IPS-18a (cell line): Measurements from ENCODE around the gene TP53I13.

ENCODE experiments used
- H3K27ac ChIP-seq: one replicate; pipeline ENCODE4 v1.5.1; 2013; ENCODE audit warnings: low read length
- H3K27me3 ChIP-seq: one replicate; pipeline ENCODE4 v1.6.1; 2013; ENCODE audit warnings: mild to moderate bottlenecking, low read length; ENCODE audit not compliant: control insufficient read depth, insufficient read depth
- H3K36me3 ChIP-seq: one replicate; pipeline ENCODE4 v1.6.1; 2013; ENCODE audit warnings: low read depth, low read length; ENCODE audit not compliant: control insufficient read depth
- H3K4me1 ChIP-seq: one replicate; pipeline ENCODE4 v1.6.1; 2013; ENCODE audit warnings: low read depth, low read length; ENCODE audit not compliant: control insufficient read depth
- H3K4me3 ChIP-seq: one replicate; pipeline ENCODE4 v1.5.1; 2013; ENCODE audit warnings: low read length
- H3K9ac ChIP-seq: one replicate; pipeline ENCODE4 v1.6.1; 2013; ENCODE audit warnings: mild to moderate bottlenecking, low read length, moderate library complexity
- H3K9me3 ChIP-seq: one replicate; pipeline ENCODE4 v1.6.1; 2013; ENCODE audit warnings: low read depth, low read length; ENCODE audit not compliant: control insufficient read depth

Gene TP53I13

GRCh38 chr17:29615492-29616299 is 47.2 kb downstream of the TP53I13 start:
- H3K27me3 ChIP-seq: peaks cover 71% of the 10 kb centered on the region
- peaks cover 26% of the 10 kb centered on the region for H3K4me1 ChIP-seq
- no peak overlapping the region for H3K27ac ChIP-seq

GRCh38 chr17:29616300-29617048 is 48.0 kb downstream of the TP53I13 start:
- Histone ChIP-seq H3K4me1 (peaks cover 29% of the 10 kb centered on the region), H3K4me3 (peak overlapping the region; percentile 46), H3K9ac (no peak overlapping the region), H3K27me3 (peaks cover 79% of the 10 kb centered on the region), H3K36me3 (no peaks in the 10 kb centered on the region), H3K9me3 (no peaks in the 10 kb centered on the region), H3K27ac (no peak overlapping the region)

More at GRCh38 chr17:29615492-29616299, 47.2 kb downstream of the TP53I13 start:
- no peaks in the 10 kb centered on the region for H3K36me3 ChIP-seq
- no peaks in the 10 kb centered on the region for H3K9me3 ChIP-seq
- peak overlapping the region; percentile 46 for H3K4me3 ChIP-seq
- no peak overlapping the region for H3K9ac ChIP-seq

- Histone ChIP-seq H3K9ac (no peak overlapping the region), H3K36me3 (no peaks in the 10 kb centered on the region), H3K4me1 (peaks cover 29% of the 10 kb centered on the region), H3K4me3 (peak overlapping the region; percentile 34), H3K9me3 (no peaks in the 10 kb centered on the region), H3K27me3 (peaks cover 86% of the 10 kb centered on the region), H3K27ac (no peak overlapping the region)
These were observed 48.6 kb downstream of the TP53I13 start for GRCh38 chr17:29617125-29617480.

- H3K4me3 ChIP-seq: peak overlapping the region; percentile 34
- no peaks in the 10 kb centered on the region for H3K36me3 ChIP-seq
- H3K9ac ChIP-seq: no peak overlapping the region
- peaks cover 29% of the 10 kb centered on the region for H3K4me1 ChIP-seq
- peaks cover 90% of the 10 kb centered on the region for H3K27me3 ChIP-seq
- H3K27ac ChIP-seq: no peak overlapping the region
- no peaks in the 10 kb centered on the region for H3K9me3 ChIP-seq
These were observed 49.2 kb downstream of the TP53I13 start for GRCh38 chr17:29617481-29618271.

GRCh38 chr17:29618272-29619065 is 50.0 kb downstream of the TP53I13 start:
- Histone ChIP-seq H3K9ac (no peak overlapping the region), H3K36me3 (no peaks in the 10 kb centered on the region), H3K27me3 (peaks cover 97% of the 10 kb centered on the region), H3K4me1 (peaks cover 33% of the 10 kb centered on the region), H3K4me3 (peak overlapping the region; percentile 34), H3K9me3 (no peaks in the 10 kb centered on the region), H3K27ac (no peak overlapping the region)

GRCh38 chr17:29619251-29619650 is 50.8 kb downstream of the TP53I13 start:
- Histone ChIP-seq H3K4me1 (peaks cover 30% of the 10 kb centered on the region), H3K27ac (no peak overlapping the region), H3K27me3 (peaks cover 98% of the 10 kb centered on the region), H3K36me3 (no peaks in the 10 kb centered on the region), H3K9ac (no peak overlapping the region), H3K9me3 (no peaks in the 10 kb centered on the region), H3K4me3 (no peak overlapping the region)

GRCh38 chr17:29620271-29620670 is 51.8 kb downstream of the TP53I13 start:
- H3K4me3 ChIP-seq: no peak overlapping the region
- peaks cover 24% of the 10 kb centered on the region for H3K4me1 ChIP-seq

GRCh38 chr17:29620779-29621500 is 52.4 kb downstream of the TP53I13 start:
- Histone ChIP-seq H3K27ac (no peak overlapping the region), H3K27me3 (peaks cover 83% of the 10 kb centered on the region), H3K36me3 (no peaks in the 10 kb centered on the region), H3K9ac (no peak overlapping the region), H3K4me3 (no peak overlapping the region), H3K4me1 (peaks cover 24% of the 10 kb centered on the region), H3K9me3 (no peaks in the 10 kb centered on the region)

More at GRCh38 chr17:29620271-29620670, 51.8 kb downstream of the TP53I13 start:
- Histone ChIP-seq H3K36me3 (no peaks in the 10 kb centered on the region), H3K27ac (no peak overlapping the region), H3K9ac (no peak overlapping the region), H3K9me3 (no peaks in the 10 kb centered on the region), H3K27me3 (peaks cover 90% of the 10 kb centered on the region)

GRCh38 chr17:29621751-29622194 is 53.3 kb downstream of the TP53I13 start:
- Histone ChIP-seq H3K4me3 (peak overlapping the region; percentile 69), H3K27ac (no peak overlapping the region), H3K4me1 (peaks cover 16% of the 10 kb centered on the region), H3K27me3 (peaks cover 75% of the 10 kb centered on the region), H3K36me3 (no peaks in the 10 kb centered on the region), H3K9me3 (no peaks in the 10 kb centered on the region), H3K9ac (no peak overlapping the region)
